ENCODE measurements around the gene LRRC31.

LRRC31 gene

DNA sequence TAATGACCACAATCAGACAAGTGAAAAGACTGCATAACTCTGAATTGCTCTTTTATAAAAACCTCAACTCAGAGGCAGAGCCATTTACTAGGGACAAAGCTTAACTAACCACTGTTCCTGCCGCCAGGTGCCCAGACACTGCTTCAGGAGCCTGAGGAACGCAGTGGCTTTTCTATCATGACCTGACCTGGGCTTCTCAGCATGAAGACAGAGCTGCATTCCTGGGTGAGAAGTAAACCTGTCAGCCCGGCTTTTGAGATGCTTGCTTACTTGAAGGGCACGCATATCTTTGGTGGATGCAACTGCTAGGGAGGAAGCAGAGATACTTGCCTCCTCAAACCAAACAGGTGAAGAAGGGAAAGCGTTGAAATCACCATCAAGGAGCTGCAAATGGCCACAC is 7.9 kb downstream of the LRRC31 start:
- DNase-seq, result no peak

DNA sequence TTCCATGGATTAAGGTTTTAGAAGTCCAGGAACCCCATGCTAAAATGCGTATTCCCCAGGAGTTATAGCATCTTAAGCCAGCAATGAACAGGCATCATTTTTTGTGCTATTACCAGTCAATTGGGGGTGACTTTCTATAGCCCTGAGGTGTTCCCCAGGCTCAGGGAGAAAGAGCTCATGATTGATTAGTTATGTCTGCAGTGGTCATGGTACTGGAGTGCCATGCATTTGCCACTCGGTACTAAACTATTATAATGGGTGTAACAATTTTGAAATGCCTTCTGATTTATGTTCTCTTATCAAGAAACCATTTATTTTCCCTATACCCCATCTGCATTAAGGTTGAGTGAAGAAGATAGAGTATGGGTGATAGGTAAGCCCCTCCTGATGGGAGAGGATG is 11.9 kb downstream of the LRRC31 start:
- no peak for DNase-seq

DNA sequence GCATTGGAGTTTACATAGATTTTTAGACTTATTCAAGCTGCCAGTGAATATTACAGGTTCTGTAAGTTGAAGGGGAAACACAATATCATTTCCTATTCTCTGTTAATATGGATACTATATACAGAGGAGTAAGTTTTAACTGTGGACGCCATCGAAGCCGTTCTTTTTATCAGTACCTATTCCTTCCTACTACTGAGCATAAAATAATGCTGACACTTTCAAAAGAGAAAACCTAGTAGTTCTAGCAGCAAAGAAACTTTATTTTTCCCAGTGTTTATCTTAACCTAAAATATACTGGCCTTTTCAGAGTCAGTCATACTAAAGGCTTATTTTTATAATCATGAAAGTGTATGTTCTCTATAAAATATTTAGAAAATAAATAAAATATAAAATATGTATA is 14.2 kb downstream of the LRRC31 start:
- no peak for DNase-seq

DNA sequence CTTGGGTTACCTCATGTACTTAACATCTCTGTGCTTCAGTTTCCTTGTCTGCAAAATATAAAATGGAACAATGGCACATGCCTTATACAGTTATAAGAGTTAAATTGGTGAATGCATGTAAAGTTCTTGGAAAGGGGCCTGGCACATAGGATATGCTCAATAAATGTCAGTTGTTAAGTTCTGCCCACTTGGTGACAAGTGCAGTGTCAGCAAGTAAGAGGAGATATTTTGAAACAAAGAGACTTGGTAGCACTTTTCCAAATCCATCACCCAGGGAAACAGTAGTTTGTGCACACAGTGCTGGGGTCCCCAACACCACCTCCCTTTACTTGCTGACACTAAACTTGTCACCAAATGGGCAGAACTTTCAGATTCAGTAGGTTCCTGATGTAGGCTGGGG is 19.1 kb downstream of the LRRC31 start:
- DNase-seq, result no peak

DNA sequence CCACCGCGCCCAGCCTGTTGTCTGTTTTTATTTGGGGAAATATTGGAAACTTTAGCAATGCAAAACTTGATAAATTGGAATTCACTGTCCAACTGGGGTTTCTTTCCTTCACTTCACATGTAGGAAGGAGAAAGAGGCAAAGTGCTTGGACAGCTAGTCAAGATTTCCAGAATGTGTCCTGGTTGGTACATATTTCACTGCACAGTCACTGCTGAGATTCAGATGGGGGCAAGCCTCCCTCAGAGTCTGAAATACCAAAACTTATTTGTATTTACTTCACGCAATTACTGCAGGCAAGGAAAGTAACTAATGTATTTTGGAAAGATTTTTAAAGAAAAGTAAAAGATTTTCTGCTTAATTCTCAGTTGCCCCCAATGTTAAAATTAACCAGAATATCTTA is 21.0 kb downstream of the LRRC31 start:
- peak; percentile 9 for DNase-seq

DNA sequence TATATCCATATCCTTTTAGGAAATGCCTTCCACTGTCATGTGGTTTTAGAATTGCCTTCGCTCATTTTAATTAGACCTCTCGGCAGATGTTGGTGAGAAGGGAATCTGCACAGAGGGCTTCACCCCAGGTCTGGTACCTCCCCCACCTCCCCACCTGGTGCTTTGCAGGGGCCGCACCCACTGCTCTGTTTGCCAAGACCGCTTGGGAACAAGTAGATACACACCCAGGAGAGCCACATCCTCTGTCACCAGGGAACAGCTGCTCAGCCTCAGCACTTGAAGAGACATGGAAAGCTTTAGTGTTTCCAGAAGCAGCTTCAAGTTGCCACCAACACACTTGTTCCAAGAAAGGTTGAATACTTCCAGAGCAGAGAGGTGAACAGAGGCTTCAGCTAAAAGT is 21.8 kb downstream of the LRRC31 start:
- DNase-seq, result no peak

DNA sequence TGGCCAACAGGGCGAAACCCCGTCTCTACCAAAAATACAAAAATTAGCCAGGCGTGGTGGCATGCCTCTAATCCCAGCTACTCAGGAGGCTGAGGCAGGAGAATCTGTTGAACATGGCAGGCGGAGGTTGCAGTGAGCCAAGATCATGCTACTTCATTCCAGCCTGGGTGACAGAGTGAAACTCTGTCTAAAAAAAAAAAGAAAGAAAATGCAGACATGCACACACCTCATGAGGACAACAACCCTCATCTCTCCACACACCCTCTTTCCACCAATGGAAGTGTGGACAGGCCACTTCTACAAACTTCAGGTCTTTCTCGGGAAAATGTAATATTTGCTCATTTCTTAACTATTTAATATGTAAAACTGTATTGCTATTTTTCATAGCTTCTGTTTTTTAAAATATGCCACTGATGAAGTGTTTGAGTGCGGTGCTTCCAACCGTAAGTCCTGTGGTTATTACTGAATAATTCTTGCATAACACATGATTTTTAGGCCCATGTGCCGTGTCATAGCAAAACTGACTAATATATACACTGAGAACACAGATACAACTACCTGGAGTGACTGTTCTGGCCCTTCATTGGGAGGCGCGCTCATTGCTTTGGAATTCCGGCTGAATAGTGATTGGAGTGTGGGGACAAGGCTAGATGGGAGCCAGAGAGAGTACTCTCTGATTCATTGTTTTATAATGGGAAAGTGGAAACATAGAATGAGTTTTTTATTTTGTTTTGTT is 23.1 kb downstream of the LRRC31 start:
- peak; percentile 88 for DNase-seq

DNA sequence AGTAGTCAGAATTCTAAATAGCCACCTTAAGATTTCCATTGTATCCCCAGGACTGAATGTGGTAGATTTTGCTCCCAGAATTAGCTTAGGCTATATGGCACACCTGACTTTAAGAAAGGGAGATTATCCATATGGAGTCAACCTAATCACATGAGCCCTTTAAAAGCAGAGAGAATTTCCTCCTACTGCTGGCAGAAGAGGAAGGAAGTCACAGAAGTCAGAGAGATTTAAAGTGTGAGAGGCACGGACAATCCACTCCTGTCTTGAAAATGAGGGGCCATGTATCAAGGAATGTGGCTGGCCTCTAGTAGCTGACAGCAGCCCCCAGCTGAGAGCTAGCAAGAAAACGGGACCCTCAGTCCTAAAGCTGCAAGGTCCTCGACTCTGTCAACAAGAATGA is 26.8 kb downstream of the LRRC31 start:
- no peak for DNase-seq

DNA sequence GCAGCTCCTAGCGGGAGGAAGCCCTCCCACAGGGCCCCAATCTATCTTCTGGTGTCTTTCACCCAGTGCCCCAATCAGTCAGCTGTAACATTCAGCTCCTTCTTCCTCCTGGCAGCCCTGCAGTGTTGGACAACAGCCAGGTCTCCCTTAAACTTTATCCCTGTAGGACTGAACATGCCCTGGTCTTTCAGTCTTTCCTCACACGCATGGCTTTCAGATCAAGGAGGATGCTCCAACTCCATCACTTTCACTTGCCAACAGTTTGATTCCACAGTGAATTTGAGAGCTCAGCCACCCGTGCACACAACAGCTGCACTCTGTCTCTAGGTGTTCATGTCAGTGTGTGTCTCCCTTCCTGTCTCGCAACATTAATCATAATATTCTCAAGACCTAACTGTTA is 28.6 kb downstream of the LRRC31 start:
- DNase-seq, result no peak

DNA sequence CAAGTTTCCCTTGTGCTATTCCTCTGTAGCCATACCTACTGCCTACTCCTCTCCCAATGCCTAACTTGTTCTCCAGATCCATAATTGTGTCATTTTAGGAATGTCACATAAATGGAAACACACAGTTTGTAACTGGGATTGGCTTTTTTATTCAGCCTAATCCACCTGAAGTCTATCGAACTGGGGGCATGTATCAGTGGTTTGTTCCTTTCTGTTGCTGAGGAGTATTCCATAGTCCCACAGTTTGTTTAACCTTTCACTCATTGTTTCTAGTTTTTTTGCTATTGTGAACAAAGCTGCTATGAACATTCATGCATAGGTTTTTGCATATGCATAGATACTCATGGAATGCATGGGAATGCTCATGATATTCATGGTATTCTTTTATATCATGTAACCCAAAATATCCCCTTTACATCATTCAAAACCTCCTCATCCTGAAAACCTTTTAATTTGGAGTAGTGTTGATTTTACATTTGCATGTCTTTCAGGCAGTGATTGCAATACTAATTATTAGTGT is 31.2 kb downstream of the LRRC31 start:
- DNase-seq, result no peak

DNA sequence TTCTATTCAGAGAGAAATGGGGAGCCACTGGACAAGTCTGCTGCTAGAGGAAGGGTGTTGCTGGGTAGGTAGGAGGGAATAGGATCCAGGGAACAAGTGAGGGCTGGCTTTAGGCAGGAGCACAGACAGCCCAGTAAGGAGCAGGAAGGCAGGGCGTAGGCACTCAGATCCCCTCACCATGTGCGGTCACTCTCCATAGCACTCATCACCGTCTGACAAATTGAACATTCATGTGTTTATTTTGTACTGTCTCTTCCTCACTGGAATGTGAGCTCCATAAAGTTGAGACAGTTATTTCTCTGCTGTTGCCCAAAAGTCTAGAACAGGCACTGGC is 32.8 kb downstream of the LRRC31 start:
- DNase-seq, result peak; percentile 27

DNA sequence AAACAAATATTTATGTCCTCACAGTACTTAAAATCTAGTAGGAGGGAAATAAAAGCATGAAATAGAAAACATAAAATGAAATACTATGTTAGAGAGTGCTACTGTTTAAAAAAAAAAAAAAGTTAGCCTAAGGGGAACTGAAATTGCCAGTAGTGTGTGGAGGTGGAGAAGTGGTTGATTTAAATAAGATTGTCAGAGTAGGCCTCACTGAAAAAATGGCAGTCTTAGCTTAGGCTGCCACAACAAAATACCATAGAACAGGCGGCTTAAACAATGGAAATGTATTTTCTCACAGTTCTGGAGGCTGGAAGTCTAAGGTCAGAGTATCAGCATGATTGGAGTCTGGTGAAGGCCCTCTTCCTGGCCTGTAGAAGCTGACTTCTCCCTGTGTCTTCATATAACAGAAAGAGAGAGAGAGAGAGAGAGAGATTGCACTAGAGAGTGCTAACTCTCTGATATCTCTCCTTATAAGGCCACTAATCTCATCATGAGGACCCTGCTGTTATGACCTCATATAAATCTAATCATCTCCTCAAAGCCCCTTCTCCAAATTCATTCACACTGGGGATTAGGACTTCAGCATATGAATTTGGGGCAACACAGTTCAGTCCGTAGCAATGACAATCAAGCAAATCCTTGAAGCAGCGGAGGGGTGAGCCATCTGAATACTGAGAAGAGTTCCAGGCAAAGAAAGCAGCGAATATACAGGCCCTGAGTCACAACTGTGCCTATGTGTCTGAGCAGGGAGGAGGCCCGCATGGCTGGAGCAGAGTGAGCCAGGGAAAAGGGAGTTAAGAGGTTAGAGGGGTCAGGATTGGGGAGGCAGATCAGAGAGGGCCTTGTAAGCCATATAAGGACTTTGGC is 33.4 kb downstream of the LRRC31 start:
- peak; percentile 18 for DNase-seq

DNA sequence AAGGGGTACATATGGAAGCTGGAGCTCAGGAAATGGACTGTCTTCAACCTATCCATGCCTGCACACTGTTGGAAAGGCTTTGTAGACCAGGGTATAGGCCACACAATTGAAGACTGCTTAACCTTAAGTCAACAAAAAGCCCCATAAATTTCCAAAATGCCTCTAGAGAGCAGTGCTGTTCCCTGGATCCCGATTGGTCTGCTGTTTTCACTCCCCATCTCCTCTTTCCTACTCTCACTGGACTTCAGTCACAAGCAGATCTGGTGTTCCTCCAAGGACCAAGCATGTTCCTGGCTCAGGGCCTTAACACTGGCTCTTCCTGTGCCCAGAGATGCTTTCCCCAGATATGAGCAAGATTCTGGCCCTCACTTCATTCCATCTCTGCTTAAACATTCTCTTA is 34.2 kb downstream of the LRRC31 start:
- DNase-seq, result no peak

DNA sequence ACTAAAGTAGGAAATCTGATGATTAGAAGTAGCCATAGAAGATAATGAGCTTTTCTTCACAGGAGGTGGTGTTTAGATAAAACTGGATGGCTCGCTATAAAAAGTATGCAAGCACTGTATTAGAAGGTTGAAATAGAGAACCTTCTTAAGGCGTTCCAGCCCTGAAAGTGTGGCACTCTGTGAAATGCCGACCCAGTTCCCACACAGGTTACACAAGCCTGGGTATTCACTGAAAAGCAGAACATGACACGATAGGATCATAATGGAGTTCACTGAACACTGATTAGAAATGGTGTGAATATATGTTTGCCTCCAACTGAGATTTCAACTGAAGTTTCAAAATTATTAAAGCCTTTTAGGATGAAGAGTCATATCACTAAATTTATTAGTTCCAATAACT is 42.0 kb downstream of the LRRC31 start:
- no peak for DNase-seq

DNA sequence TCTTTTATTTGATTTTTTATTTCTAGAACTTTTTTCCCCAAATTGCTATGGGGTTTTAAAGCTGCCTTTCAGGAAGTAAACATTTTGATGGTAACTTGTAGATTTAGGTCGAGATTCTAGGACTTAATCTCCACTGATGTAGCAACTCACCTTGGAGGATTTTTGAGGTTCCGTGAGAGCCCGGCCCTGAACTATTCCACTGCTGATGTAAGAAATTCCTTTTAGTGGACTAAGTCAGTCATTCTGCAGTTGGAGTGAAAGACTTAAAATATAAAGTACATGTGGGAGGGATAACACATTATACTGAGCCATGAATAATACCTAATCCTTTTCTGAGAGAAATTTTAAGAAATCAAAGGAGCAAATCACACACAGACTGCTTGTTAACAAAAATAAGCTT is 44.4 kb downstream of the LRRC31 start:
- no peak for DNase-seq

DNA sequence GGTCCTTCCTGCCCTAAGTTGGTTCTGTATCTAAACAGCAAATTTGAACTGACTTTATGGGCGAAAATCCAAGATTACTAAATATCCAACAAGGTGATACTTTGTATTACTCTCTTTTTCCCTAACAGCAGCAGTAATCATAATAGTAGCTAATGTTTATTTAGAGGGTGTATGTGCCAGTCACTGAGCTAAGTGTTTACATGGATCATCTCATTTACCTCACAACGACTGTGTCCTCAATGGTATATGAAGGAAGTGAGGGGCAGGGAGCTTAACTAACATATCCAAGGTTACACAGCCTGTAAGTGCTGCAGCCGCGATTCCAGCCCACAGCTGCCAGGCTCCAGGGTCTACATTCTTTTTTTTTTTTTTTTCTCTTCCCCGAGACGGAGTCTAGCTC is 46.8 kb downstream of the LRRC31 start:
- DNase-seq, result no peak

DNA sequence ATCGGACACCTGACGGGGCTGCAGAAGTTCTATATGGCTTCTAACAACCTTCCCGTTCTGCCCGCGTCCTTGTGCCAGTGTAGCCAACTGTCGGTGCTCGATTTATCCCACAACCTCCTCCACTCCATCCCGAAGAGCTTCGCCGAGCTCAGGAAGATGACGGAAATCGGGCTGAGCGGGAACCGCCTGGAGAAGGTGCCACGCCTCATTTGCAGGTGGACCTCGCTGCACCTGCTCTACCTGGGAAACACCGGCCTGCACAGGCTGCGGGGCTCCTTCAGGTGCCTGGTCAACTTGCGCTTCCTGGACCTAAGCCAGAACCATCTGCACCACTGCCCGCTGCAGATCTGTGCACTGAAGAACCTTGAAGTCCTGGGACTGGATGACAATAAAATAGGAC is 47.2 kb downstream of the LRRC31 start:
- no peak for DNase-seq

DNA sequence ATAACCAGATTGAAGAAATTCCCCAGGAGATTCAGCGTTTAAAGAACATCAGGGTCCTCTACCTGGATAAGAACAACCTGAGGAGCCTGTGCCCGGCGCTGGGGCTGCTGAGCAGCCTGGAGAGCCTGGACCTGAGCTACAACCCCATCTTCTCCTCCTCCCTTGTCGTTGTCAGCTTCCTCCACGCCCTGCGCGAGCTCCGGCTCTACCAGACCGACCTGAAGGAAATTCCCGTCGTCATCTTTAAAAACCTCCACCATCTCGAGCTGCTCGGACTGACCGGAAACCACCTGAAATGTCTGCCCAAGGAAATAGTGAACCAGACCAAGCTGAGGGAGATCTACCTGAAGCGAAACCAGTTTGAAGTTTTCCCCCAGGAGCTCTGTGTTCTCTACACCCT is 47.6 kb downstream of the LRRC31 start:
- no peak for DNase-seq

DNA sequence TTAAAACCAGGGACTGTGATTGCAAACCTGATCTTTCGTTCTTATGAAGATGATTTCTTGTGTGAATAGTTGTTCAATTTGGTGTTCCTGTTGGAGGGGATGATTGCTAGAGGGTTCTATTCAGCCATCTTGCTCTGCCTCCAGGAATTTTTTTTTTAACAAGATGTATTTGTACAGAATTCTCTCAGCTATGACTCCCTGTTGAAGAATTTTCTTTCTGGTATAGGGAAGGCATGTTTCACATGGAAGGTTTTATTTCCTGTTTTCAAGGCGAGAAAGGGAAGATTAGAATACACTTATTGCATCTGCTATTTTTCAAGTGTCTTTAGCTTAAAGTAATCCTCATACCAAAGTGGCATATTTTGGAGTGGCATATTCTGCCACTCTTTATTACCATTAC is 51.4 kb downstream of the LRRC31 start:
- DNase-seq, result peak; percentile 55

DNA sequence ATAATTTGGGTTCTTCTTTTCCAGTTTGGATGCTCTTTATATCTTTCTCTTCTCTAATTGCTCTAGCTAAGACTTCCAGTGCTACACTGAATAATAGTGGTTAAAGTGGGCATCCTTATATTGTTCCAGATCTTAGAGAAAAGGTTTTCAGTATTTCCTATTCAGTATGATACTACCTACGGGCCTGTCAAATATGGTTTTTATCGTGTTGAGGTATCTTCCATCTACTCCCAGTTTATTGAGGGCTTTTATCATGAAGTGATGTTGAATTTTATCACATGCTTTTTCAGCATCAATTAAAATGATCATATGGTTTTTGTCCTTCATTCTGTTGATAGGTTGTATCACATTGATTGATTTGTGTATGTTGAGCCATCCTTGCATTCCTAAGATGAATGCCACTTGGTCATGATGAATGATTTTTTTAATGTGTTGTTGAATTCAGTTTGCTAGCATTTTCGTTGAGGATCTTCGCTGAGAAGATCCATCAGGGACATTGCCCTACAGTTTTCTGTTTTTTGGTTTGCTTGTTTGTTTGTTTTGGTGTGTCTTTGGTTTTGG is 54.1 kb downstream of the LRRC31 start:
- DNase-seq, result no peak

DNA sequence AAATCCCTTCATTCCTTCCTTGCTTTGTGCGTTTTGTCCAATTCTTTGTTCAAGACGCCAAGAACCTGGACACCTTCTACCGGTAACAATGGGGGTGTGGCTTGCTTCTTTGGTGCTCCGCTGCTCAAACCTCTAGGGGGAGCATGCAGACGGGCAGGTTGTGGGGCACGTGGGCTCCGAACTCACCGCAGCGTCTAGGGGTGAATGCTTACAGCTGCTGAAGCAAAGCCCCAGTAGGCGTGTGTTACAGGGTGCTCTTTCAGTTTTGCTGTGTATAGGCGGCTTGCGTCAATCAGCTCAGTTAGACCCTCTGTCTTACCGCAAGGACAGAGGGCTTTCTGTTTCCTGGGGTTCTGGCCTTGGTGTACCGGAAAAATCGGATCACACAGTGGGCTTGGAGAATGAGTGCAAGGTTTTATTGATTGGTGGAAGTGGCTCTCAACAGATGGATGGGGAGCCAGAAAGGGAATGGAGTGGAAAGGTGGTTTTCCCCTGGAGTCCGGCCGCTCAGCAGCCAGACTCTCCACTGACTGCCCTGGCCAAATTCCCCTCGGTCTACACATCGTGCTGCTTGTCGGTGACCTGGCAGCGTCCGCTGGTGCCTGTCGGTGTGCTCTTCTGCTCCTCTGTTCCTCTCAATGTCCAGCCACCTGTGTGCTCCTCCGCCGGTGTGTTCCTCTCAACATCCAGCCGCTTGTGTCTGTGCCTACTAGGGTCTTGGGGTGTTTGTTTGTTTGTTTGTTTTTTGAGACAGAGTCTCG is 55.8 kb downstream of the LRRC31 start:
- no peak for DNase-seq

DNA sequence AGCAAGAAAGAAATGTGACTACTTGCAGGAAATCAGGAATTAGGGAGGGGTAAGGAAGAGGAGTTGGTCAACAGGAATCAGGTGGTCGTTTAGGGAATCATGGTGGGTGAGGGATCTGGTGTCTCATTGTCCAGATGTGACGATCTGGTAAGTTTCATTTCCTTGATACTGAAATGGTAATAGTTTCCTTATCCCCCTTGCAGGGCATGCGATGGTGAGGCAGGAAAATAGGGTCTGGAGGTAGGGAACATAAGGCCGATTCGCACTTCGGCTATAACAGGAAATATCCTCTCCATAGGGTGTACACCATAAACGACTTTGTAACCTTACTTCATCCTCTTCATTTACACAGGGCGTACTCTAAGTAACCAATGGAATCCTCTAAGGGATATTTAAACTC is 56.5 kb downstream of the LRRC31 start:
- DNase-seq, result no peak
